GF-D8 (cell line): Measurements from ENCODE around the gene PRSS53.

ENCODE experiments used
- DNase-seq: peaks from one replicate; lab custom pipeline; 2025; lab: John Stamatoyannopoulos, UW

PRSS53 gene

DNA sequence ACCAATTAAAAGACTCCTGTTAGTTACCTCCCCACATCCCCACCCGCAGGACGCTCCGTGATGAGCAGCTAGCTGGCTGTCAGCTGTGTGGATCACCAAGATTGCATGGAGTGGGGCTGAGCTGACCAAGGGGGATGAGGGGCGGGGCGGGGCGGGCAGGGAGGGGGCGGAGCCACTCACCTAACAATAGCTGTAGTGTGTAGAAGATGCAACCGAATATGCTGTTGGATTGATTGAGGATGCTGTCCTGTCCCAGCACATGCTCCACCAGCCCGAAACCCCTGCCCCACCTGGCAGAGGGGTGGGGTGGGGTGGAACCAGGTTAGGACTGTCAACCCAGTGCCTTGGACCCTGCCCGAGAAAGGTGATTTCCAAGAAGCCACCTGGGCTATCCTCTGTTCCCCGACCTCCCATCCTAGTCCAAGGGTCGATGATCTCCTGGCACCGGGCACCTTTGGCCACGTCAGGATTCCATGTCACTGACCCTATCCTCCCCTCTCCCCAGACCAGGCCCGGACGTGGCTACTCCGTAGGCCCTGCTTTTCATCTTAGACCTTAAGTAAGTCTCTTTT, 4.5 kb upstream of the PRSS53 start:
- no peak for DNase-seq

DNA sequence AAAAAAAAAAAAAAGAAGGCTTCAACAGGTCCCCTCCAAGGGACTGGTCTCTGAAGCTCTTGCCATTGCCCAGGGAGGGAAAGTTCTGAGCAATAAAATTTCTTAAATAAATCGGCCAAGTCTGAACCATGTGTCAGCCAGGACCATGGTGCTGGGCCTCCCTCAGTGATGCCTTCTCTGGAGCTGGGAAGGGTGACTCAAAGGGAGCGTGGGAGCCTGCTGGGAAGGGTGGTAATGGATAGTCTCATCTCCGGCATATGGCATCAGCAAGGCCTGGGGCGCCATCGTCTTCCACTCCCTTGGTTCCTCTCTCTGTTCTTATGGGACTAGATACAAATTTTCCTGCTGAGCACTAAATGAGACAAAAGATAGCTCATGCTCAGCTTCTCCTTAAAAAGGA, 3.6 kb upstream of the PRSS53 start:
- no peak for DNase-seq

DNA sequence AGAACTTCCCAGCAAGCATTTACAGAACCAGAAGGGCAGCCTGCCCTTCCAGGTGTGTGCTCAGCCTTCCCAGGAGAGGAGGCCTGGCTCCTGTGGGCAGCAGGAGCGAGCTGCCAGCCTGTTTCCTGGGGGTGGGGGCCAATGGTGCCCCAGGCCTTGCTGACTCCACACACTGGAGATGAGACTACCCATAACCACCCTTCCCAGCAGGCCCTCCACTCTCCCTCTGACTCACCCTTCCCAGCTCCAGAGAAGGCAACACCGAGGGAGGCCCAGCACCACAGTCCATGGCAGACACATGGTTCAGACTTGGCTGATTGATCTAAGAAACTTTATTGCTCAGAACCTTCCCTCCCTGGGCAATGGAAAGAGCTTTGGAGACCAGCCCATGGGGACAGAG, 1.8 kb upstream of the PRSS53 start:
- no peak for DNase-seq

DNA sequence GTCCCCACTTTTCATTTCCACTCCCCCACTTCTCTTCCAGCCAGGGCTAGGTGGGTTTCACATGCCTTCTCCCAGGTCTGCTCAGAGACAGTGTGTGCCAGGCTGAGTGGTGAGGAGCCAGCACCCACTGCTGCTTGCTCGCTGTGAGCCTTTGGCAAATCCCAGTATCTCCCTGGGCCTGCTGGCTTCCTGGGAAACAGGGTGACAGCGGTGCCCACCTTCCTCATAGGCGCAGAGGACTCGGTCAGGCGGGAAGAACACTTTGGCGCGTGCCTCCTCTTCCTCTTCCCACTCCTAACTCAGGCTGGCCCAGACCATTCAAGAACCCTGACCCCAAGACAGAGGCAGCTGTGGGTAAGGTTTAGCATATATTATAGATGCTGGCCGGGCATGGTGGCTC, 456 bp upstream of the PRSS53 start:
- DNase-seq, result no peak

DNA sequence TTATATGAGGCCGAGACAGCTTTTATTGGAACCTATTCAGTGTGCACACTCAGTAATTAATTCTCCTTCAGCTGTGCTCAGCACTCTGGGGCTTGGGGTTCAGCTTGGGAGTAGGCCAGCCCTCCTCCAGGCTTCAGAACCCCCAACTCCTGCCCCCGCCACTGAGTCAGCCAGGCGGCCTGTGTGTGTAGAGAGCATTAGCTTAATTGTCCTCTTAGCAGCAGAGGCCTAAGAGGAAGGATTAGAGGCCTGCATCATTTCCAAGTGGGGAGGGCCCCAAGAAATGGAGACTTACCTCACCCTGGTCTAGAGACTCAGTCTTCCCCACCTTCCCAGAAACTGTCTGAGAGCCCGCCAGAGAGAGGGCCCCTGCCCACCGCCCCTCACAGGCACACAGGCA, 772 bp downstream of the PRSS53 start:
- DNase-seq, result no peak

DNA sequence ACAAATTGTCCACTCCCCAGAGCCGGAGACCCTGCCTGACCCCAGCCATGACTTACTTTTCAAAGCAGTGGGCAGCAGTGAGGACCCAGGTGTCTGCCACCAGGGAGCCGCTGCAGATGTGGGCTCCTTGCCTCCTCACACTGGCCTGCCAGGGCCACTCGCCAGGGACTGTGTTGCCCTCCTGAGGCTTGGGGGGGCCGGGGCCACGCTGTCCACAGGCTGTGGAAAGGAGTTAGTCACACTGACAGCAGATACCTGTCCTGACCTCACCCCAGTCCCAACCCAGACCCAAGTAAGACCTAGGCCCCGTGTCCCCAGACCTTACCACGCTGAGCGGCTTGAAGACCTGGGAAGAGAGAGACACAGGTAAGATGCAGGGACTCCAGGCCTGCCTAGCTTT, 1.3 kb downstream of the PRSS53 start:
- DNase-seq, result no peak

DNA sequence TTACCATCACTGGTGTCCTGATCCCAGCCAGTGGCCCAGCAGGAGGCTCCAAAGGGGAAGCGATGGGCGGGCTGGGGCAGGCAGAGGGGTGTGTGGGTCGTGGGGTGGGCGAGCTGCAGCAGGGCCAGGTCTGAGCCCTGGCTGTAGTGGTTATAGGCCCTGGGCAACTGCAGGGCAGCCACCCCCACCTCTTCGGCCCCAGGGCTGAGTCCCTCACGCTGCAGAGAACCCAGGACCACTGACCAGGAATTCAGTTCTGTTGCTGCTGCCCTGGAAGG, 2.2 kb downstream of the PRSS53 start:
- no peak for DNase-seq

DNA sequence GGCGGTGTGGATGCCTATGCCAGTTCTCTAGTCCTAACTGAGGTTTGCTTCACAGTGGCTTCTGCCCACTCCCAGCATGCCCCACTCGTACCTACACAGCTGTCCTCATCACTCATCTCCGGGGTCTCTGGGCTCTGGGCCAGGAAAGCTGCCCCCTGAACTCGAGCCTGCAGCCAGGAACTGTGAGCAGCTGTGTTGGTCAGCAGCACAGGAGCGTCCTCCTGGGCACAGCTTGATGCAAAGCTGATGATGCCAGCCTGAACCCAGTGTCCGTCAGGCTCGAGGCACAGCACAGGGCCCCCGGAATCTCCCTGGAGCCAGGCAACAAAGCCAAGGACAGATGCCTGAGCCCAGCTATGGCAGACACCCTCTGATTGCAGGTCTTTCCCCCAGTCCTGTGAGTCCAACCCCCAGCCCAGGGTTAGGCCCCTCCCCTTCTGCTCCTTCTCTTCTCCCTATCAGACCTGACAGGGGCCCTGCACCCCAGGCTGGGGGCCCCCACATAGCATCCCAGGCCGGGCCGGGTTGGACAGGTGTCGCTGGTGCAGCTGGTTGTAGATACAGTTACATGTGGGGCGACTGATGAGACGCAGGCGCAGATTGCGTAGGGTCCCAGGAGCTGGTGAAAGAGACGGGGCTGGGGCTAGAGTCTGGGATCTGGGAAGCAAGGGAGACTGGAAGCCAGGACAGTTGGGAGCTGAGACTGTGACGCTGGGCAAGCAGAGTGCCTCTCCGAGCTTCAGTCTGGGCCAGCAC, 2.7 kb downstream of the PRSS53 start:
- no peak for DNase-seq

DNA sequence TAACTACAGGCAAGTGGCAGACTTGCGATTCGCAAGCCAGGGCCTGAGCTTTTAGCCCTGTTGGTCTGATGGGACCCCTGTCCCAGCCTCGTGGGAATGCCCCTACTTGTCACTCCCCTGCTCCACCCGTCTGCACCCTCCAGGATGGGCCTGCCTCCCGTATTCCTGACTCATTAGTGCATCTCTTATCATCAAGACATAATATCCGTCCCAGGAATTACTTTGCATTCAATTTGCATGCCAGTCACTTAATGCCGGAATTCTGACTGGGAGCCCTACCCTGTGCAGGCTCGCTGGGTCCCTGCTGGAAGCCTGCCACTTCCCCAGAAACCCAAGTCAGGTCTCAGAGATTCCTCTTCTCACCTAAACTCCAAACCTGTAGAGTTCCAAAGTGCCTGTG, 3.3 kb downstream of the PRSS53 start:
- DNase-seq, result no peak

DNA sequence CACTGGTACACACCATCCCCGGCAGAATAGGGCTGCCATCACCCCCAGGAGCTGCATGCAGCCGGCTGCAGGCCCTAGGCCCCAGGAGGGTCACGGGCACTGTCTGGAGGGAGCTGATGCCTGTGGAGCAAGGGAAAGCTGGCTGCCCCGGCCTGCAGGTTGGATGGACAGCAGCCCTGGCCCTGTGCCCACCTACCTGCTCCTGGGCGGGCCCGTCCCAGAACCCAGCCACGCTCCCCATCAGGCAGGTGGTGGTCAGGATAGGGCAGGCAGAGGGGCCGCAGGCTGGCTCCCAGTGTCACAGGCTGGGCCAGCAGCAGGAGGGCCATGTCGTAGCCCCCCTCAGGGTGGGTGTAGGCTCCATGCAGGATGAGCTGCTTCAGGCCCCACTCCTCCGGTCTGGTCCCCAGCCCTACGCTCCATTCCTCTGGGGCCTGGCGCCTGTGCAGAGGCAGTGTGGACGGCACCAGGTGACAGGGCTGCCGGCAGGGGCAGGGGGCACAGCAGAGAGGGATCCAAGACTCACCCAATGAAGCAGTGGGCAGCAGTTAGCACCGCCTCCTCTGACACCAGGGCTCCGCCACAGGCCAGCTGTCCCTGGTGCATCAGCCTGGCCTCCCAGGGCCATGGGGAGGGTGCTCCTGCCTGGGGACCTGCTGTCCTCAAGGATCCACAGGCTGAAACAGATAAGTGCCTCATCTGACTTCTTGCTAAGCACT, 4.0 kb downstream of the PRSS53 start:
- no peak for DNase-seq

DNA sequence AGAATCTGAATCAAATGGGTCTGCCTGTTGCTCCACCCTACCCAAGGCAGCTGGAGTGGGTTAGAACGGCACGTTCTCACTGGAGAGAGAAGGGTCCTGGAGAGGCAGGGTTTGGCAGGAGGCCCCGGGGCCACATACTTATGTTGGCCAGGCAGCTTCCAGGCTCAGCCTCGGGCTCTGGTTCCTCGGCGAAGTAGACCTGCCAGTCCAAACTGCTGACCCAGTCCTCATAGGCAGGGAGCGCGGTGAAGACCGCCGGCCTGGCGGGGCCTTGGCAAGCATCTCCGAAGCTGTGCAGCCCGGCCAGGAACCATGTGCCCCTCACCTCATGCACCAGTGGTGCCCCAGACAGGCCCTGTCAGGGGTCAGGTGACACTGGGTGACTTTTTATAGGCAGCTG, 4.8 kb downstream of the PRSS53 start:
- no peak for DNase-seq

DNA sequence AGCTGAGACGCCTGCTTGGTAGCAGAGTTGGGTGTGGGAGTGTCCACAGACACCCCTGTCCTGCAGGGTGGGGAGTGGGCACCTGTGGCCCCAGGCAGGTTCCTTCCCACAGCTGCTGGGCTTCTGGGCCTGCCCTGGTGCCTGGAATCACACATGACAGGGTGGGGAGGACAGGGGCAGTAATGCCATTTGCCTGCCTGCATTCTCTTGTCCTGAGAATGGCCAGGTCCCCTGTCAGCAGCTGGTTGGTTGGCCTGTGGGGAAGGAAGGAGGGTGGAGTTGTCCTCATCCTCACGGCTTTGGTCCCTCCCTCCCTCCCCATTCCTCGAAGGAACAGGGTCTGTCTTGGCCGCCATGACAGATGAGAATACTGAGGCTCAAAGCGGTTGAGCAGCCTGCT, 5.2 kb downstream of the PRSS53 start:
- no peak for DNase-seq

DNA sequence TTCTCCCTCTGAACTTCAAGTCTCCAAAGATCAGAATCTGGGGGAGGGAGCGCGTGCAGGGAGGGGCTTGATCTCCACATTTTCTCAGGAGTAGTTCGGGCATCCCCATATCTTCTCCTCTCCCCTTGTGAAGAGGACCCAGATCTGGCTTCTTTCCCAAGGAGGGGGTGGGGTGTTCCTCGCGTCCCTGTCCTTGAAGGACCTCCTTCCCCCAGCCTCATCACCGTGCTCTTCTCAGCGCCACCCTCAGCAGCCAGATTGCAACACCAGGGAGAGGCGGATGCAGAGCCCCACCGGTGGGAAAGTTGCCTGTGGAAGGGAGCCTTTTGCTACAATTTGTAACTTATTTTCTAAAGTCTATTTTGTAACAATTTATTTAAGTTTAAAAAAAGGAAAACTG, 5.7 kb downstream of the PRSS53 start:
- no peak for DNase-seq

DNA sequence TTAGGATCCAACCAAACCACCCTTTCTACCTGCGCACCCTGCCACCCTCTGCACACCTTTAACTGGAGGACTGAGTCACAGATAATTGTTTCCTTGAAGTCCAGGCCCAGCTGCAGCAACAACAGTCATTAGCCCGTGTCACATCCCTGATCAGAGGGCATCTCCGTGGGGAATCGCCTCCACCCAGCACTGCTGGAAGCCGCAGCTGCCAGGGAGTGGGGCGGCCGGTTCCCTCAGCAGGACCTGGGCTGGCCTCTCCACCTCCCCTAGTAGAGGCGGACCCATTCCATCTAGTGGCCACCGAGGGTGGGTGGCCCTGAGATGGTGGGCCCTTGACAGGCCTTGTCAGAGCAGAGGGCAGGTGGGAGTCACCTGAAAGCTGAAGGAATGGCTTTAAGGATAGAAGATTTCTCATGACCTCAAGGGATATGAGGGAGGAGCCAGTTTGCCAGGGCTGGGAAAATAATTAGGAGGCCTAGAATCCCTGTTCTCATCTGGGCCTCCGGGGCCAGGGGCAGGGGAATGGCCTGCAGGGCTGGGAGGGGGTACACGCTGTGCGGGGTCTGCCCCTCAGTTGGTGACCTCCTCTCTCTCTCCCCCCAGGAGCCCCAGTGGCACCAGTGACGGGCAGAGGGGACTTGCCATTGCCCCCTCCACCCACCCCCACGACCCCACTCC, 6.2 kb downstream of the PRSS53 start:
- no peak for DNase-seq

DNA sequence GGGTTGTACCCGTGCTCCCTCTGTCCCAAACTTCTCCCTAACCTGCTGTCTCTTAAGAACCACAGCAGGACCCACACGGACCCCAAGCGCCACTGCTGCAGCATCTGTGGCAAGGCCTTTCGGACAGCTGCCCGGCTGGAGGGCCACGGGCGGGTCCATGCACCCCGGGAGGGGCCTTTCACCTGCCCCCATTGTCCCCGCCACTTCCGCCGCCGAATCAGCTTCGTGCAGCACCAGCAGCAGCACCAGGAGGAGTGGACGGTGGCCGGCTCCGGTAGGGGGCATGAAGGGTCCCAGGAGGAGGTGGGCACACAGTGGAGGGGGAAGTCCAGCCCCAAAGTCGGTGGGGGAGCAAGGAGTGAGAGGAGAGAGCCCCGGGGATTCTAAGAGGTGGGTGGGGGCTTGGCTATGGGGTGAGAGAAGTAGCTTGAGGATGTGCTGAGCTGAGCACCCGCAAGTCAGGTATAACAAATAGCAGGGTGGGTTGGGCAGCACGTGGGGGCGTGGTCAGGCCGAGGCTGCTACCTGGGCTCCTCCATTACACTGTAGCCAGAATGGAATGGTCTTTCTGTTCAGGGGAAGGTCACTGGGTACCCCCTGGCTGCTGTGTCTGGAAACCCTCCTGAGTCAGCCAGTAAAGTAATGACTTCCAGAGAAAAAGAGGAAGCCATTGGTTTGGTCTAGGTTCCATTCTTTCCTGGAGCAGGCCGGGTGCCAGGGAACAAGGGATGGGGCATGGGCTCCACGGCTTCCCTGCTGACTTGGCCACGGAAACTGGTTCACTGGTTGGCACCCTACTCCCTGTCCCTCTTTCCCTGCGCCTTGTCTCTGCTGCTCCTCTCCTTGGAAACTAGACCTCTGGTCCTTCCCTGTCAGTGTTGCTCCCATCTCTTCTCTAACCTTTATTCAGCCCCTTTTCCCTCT, 7.1 kb downstream of the PRSS53 start:
- no peak for DNase-seq

DNA sequence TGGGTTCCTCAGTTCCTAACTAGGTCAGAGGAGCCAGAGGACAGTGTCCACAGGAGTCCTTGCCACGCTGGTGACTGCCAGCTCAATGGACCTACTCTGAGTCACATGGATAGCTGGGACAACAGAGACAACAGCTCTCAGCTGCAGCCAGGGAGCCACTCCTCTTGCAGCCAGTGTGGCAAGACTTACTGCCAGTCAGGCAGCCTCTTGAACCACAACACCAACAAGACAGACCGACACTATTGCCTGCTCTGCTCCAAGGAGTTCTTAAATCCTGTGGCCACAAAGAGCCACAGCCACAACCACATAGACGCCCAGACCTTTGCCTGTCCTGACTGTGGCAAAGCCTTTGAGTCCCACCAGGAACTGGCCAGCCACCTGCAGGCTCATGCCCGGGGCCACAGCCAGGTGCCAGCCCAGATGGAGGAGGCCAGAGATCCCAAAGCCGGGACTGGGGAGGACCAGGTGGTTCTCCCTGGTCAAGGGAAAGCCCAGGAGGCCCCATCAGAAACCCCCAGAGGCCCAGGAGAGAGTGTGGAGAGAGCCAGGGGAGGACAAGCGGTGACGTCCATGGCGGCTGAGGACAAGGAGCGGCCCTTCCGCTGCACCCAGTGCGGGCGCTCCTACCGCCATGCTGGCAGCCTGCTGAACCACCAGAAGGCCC, 7.9 kb downstream of the PRSS53 start:
- DNase-seq, result no peak

DNA sequence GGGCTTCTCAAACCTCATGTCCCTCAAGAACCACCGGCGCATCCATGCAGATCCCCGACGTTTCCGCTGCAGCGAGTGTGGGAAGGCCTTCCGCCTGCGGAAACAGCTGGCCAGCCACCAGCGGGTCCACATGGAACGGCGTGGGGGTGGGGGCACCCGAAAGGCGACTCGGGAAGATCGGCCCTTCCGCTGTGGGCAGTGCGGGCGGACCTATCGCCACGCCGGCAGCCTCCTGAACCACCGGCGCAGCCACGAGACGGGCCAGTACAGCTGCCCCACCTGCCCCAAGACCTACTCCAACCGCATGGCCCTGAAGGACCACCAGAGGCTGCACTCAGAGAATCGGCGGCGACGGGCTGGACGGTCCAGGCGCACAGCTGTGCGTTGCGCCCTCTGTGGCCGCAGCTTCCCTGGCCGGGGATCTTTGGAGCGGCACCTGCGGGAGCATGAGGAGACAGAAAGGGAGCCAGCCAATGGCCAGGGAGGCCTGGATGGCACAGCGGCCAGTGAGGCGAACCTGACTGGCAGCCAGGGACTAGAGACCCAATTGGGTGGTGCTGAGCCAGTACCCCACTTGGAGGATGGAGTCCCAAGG, 8.6 kb downstream of the PRSS53 start:
- no peak for DNase-seq

DNA sequence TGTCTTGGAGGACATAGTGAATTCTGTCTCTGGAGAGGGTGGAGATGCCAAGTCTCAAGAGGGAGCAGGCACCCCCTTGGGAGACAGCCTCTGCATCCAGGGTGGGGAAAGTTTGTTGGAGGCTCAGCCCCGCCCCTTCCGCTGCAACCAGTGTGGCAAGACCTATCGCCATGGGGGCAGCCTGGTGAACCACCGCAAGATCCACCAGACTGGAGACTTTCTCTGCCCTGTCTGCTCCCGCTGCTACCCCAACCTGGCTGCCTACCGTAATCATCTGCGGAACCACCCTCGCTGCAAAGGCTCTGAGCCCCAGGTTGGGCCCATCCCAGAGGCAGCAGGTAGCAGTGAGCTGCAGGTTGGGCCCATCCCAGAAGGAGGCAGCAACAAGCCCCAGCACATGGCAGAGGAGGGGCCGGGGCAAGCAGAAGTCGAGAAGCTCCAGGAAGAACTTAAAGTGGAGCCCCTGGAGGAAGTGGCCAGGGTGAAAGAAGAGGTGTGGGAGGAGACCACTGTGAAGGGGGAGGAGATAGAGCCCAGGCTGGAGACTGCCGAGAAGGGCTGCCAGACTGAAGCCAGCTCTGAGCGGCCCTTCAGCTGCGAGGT, 9.3 kb downstream of the PRSS53 start:
- no peak for DNase-seq

DNA sequence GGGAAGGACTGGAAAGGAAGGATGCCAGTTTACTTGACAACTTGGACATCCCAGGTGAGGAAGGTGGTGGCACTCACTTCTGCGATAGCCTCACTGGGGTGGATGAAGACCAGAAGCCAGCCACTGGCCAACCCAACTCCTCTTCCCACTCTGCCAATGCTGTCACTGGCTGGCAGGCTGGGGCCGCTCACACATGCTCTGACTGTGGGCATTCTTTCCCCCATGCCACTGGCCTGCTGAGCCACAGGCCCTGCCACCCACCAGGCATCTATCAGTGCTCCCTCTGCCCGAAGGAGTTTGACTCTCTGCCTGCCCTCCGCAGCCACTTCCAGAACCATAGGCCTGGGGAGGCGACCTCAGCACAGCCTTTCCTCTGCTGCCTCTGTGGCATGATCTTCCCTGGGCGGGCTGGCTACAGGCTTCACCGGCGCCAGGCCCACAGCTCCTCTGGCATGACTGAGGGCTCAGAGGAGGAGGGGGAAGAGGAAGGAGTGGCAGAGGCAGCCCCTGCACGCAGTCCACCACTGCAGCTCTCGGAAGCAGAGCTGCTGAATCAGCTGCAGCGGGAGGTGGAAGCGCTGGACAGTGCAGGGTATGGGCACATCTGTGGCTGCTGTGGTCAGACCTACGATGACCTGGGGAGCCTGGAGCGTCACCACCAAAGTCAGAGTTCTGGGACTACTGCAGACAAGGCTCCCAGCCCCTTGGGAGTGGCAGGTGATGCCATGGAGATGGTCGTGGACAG, 10.0 kb downstream of the PRSS53 start:
- no peak for DNase-seq
